ENCODE measurements around the gene CTBP2.
A peak's percentile ranks its signal among the peaks of the same experiment; 100 is the strongest.

- TF ChIP-seq CTCF (IDR thresholded peaks at IDR 0.05) (no peak), POLR2A (IDR thresholded peaks at IDR 0.05) (peak in 1 of 4 donors; percentile 21)
Observed at GRCh38 chr10:125159932-125160855, at the start of gene CTBP2.
